Ishikawa (cell line): ENCODE measurements around the gene GAK.

Experiments
- CEBPB ChIP-seq: IDR thresholded peaks from 2 replicates; pipeline ENCODE4 v1.6.1; 2012
- CREB1 ChIP-seq: IDR thresholded peaks from 2 replicates; pipeline ENCODE4 v1.6.1; 2012; ENCODE audit warnings: low read depth
- EGR1 ChIP-seq: IDR thresholded peaks from 2 replicates; pipeline ENCODE4 v1.6.1; 2012
- EP300 ChIP-seq: IDR thresholded peaks from 2 replicates; pipeline ENCODE4 v1.6.1; 2012; ENCODE audit warnings: borderline replicate concordance
- FOXM1 ChIP-seq: IDR thresholded peaks from 2 replicates; pipeline ENCODE4 v1.6.1; 2012; ENCODE audit warnings: low read depth, borderline replicate concordance
- MAX ChIP-seq: IDR thresholded peaks from 2 replicates; pipeline ENCODE4 v1.6.1; 2012
- NFIC ChIP-seq: IDR thresholded peaks from 2 replicates; pipeline ENCODE4 v1.6.1; 2012
- RAD21 ChIP-seq: IDR thresholded peaks from 2 replicates; pipeline ENCODE4 v1.6.1; 2012; ENCODE audit warnings: low read depth
- REST ChIP-seq: IDR thresholded peaks from 2 replicates; pipeline ENCODE4 v1.6.1; 2012; ENCODE audit warnings: low read depth, mild to moderate bottlenecking
- TAF1 ChIP-seq: IDR thresholded peaks from 2 replicates; pipeline ENCODE4 v1.6.1; 2012; ENCODE audit warnings: low read depth, mild to moderate bottlenecking
- TCF12 ChIP-seq: IDR thresholded peaks from 2 replicates; pipeline ENCODE4 v1.6.1; 2012; ENCODE audit warnings: low read depth
- TEAD4 ChIP-seq: IDR thresholded peaks from 2 replicates; pipeline ENCODE4 v1.6.1; 2012
- USF1 ChIP-seq: IDR thresholded peaks from 2 replicates; pipeline ENCODE4 v1.6.1; 2012
- YY1 ChIP-seq: IDR thresholded peaks from 2 replicates; pipeline ENCODE4 v1.6.1; 2012; ENCODE audit warnings: low read depth
- ZBTB7A ChIP-seq: IDR thresholded peaks from 2 replicates; pipeline ENCODE4 v1.6.1; 2012; ENCODE audit warnings: low read depth

GAK gene

GRCh38 chr4:949656-950055 lies 17.5 kb upstream of the GAK start:
- TF ChIP-seq TCF12: no peak
- TF ChIP-seq EGR1: no peak
- no peak for TF ChIP-seq EP300
- no peak for TF ChIP-seq CEBPB
- TF ChIP-seq RAD21: no peak

GRCh38 chr4:948936-949300 lies 16.8 kb upstream of the GAK start:
- TF ChIP-seq MAX: no peak
- TF ChIP-seq YY1: no peak
- TF ChIP-seq TEAD4: no peak

GRCh38 chr4:948101-948935 lies 16.2 kb upstream of the GAK start:
- TF ChIP-seq TCF12 (no peak), ZBTB7A (no peak), TAF1 (no peak), CEBPB (no peak), EGR1 (no peak), USF1 (no peak), TEAD4 (no peak), FOXM1 (no peak), CREB1 (no peak), YY1 (no peak), RAD21 (no peak)

- TF ChIP-seq CREB1 (no peak), TEAD4 (no peak), ZBTB7A (no peak), EP300 (no peak), NFIC (no peak), EGR1 (no peak), REST (no peak), YY1 (no peak), RAD21 (no peak), FOXM1 (no peak), CEBPB (no peak), USF1 (no peak), TAF1 (no peak), TCF12 (no peak), MAX (no peak)
Measured at GRCh38 chr4:947491-947971, 15.4 kb upstream of the GAK start.

- TF ChIP-seq USF1 (no peak), REST (no peak), NFIC (no peak), MAX (no peak), EGR1 (no peak)
Measured at GRCh38 chr4:946517-947471, 14.7 kb upstream of the GAK start.
